ENCODE data around the gene PLD4.

The PLD4 gene

DNA sequence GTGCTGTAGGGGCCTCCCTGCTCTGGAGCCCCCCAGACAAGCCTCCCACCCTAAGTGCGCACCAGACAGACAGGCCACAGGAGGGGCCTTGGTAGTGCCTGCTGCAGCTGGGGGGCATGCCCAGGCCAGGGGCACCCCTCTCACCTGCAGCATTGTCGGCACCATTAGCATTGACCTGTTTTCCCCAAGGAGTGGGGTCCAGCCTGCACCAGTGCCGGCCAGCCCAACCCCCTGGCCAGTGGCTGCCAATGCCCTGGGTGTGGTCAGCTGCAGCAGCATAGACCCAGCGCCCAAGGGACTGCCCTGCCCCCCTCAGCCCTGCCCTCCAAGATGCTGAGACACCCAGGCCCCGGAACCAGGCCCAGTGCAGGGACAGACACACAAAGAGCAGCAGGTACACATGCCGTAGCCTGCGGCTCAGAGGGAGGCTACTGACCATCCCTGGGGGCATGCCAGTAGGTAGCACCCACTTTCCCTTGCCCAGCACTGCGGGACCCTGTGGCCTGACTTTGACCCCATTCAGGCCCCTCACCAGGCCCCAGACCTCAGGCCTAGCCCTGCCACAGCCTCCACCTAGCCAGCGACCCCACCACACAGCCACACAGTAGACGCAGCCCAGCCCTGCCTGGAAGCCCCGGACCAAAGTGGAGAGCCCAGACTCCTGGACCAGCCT lies 52.5 kb downstream of the PLD4 start:
- Histone ChIP-seq H3K4me2 (peak overlapping the region; percentile 70 to 100 (median 98)), H3K36me3 (no peaks in the 10 kb centered on the region), H3K4me1 (peaks cover 34 to 77% (median 60%) of the 10 kb centered on the region in 10 experiments), H3K4me3 (peak overlapping the region; percentile 48 to 70 (median 60)), H3K27ac (peak overlapping the region in 2 of 11 experiments; percentile 4 to 34; a peak in 1 of 22 replicates), H3K27me3 (peaks cover 0 to 12% (median 0%) of the 10 kb centered on the region in 11 experiments; a peak in 5 of 22 replicates), H4K20me1 (peaks cover 0 to 39% (median 13%) of the 10 kb centered on the region in 11 experiments; a peak in 11 of 22 replicates), H3K9me3 (replicated peaks in 1 of 11) (no peaks in the 10 kb centered on the region), H3K9ac (peak overlapping the region in 10 of 11 experiments; percentile 46 to 76 (median 64); a peak in 19 of 22 replicates)
- no peak for TF ChIP-seq Cebpa-rat (IDR thresholded peaks at IDR 0.05)

DNA sequence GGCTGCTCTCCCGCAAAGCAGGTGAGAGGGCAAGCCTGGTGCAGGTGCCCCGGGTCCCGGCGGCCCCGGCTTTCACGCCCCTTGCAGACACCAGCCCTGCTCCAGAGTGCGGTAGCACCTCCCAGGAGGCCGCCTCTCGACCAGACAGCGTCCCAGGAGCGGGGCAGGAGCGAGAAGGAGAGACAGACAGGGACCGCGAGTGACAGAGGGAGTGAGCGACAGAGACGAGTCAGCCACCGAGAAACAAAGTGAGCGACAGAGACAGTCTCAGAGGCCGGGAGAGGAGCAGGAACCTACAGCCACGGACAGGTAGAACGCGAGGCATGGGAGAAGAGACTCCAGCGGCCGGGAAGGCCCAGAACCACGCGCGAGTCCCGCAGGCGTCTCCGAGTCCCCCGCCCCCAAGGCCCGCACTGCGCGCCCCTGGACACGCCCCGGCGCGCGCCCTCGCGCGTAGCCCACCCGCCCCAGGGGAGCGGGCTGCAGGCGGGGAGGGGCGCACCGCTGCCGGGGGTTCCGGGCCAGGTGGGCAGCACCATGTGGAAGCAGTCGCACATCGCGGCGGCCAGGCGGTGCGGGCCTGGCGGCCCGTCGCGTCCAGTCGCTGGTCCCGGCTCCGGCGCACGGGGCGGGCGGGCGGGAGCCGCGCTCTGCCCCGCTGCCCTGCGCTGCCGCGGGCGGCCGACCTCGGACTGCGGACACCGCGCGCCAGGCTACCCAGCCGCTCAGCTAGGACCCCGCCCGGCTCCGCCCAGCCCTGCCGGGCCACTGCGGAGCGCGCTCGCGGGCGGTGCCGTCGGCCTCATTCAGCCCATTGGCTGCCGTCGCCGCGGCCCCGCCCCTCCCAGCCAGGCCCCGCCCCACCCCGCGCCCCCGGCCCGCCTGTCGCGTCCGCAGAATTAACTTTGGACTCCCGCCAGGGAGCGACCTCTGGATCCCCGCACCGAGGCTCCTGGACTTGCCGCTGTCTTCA lies 53.3 kb downstream of the PLD4 start, which contains the start of gene AHNAK2:
Gene AHNAK2 (minus strand): TSS at position 694 of the 973 bp plus-strand sequence. CDS start 137 bp downstream, at position 557.
- Histone ChIP-seq H4K20me1 (peaks cover 0 to 39% (median 13%) of the 10 kb centered on the region in 11 experiments; a peak in 11 of 22 replicates), H3K27me3 (peaks cover 0 to 12% (median 0%) of the 10 kb centered on the region in 11 experiments; a peak in 5 of 22 replicates), H3K36me3 (no peaks in the 10 kb centered on the region), H3K9ac (peak within 1 kb of the TSS; percentile 38 to 76 (median 64); a peak in 19 of 22 replicates), H3K9me3 (replicated peaks in 1 of 11) (no peaks in the 10 kb centered on the region), H3K4me3 (peak within 1 kb of the TSS; percentile 48 to 70 (median 60)), H3K4me2 (peak within 1 kb of the TSS; percentile 70 to 100 (median 98)), H3K4me1 (peaks cover 34 to 77% (median 66%) of the 10 kb centered on the region in 10 experiments), H3K27ac (peak within 1 kb of the TSS in 2 of 11 experiments; percentile 4 to 34; a peak in 2 of 22 replicates)
- TF ChIP-seq Cebpa-rat (IDR thresholded peaks at IDR 0.05) = no peak

DNA sequence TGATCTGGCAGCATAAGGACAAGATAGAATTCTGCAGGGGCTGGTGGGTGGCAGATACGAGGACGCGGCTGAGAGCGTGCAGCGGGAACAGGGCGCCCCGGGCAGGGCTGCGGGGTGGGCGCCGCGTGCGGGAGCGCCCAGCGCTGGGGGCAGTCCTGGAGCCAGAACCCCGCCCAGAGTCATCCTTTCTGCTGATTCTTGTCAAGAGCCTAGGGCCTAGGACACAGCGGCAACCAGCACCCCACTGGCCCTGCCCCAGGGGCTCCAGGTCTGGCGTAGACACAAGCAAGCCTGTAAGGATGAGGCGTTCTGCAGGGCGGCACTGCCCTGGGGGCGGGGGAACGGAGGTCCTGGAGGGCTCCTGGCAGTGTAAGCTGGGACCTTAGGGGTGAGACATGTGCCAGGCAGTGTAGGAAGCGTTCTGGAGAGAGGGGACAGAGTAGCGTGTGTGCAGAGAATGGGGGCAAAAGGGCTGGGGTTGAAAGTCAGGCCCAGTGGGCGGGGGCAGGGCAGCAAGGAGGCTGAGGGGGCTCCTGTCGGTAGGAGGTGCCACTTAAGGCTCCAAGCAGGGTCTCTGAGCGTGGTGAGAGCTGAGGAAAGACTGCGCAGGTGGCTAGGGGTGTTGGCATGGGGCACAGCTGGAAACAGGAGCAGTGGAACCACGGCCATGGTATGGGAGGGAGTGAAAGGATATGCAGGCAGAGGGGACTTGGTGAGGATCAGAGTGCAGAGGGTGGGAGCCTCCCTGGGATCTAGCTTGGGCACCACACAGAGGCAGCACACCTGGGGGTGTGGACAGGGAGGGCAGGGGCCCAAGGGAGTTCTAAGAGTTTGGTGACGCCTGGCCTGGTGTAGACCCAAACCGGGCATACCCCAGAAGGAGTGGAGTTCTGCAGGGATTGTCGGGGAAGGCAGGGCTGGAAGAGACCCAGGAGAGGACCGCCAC lies 54.3 kb downstream of the PLD4 start:
- peaks cover 0 to 37% (median 13%) of the 10 kb centered on the region in 11 experiments; a peak in 11 of 22 replicates for H4K20me1 ChIP-seq
- no peak for TF ChIP-seq Cebpa-rat (IDR thresholded peaks at IDR 0.05)
- peaks cover 0 to 12% (median 0%) of the 10 kb centered on the region in 11 experiments; a peak in 5 of 22 replicates for H3K27me3 ChIP-seq
- no peak overlapping the region for H3K9ac ChIP-seq
- no peaks in the 10 kb centered on the region for H3K36me3 ChIP-seq
- H3K27ac ChIP-seq = no peak overlapping the region
- H3K4me1 ChIP-seq = peaks cover 36 to 82% (median 70%) of the 10 kb centered on the region in 10 experiments
- H3K4me2 ChIP-seq = peak overlapping the region; percentile 42 to 99 (median 68)
- H3K4me3 ChIP-seq = peak overlapping the region in 3 of 10 experiments; percentile 17 to 55 (median 43); a peak in 4 of 20 replicates
- H3K9me3 ChIP-seq (replicated peaks in 1 of 11) = no peaks in the 10 kb centered on the region

DNA sequence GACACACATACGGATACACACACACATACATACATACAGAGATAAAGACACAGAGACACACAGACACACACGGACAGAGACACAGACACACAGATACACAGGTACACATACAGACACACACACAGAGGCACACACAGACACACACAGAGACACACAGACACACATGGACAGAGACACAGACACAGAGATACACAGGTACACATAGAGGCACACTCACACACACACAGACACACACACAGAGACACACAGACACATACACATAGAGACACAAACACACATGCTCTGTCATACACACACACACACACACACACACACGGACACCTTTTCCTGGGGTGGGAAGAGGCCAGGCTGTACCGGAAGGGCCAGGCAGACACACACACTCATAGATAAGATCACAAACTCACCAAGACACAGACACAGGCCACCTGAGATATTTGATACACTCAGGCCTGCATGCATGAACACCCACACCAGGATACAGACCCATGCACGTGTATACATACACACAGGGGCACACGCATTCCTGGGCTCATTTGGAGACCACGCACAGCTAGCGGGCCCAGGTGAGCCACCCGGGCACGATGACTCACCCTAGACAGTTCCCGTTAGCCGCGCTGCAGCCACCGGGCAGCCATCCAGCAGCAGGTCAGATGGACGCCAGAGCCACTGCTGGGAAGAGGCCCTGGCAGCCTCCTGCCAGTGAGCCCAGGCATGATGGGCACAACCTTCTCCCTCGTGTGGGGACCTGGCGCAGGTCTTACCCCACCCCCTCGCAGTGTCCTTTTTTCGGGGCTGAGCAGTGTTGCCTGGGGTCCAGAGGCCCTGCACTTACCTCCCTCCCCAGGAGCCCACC lies 55.3 kb downstream of the PLD4 start:
- H3K27ac ChIP-seq = no peak overlapping the region
- peaks cover 0 to 12% (median 0%) of the 10 kb centered on the region in 11 experiments; a peak in 5 of 22 replicates for H3K27me3 ChIP-seq
- no peaks in the 10 kb centered on the region for H3K9me3 ChIP-seq (replicated peaks in 1 of 11)
- H3K4me2 ChIP-seq = peak overlapping the region in 5 of 11 experiments; percentile 8 to 100 (median 99); a peak in 6 of 22 replicates
- H4K20me1 ChIP-seq = peaks cover 0 to 32% (median 13%) of the 10 kb centered on the region in 11 experiments; a peak in 11 of 22 replicates
- TF ChIP-seq Cebpa-rat (IDR thresholded peaks at IDR 0.05) = no peak
- H3K4me1 ChIP-seq = peaks cover 39 to 92% (median 80%) of the 10 kb centered on the region in 10 experiments
- no peak overlapping the region for H3K4me3 ChIP-seq
- H3K9ac ChIP-seq = no peak overlapping the region
- no peaks in the 10 kb centered on the region for H3K36me3 ChIP-seq

DNA sequence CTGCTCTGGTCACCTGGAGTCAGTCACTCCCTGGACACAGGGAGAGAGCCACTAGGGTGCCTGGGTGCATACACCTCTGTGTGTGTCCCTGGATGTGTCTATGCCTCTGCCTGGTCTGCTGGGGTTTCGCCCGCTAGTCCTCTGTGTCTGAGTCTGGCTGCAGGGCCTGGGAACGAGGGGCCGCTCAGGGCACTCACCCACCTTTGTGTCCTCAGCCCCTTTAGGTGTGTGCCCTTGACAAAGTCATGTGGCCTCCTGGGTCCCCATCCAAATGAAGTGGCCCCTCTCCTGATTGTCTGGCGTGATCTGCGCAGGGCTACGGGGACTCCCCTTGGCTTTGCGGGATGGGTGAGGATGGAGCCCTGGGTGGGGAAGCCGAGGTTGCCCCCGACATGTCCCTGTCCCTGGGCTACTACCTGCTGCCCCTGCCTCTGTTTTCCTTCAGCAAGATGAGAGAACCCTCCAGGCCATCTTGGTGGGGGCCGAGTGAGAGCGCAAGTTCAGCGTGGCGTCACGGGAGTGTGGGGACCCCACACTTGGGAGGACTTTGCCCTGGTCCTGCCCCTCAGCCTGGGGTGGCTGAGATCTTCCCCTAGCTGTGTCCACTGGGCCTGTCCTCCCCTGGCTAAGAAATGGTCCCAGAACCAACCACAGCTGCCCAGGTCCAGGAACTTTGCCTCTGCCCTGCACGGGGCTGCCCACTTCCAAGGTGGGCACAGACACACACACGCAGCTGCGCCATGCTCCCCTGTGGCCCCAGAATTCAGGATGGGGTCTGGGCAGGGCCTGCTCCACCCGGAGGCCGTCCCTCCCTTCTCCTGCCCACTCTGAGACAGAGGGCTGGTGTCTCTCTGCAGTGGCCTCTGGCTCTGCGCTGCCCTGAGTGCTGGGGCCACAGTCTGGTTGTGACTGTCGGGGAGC lies 56.2 kb downstream of the PLD4 start:
- Histone ChIP-seq H3K27me3 (peaks cover 0 to 12% (median 0%) of the 10 kb centered on the region in 11 experiments; a peak in 5 of 22 replicates), H3K36me3 (no peaks in the 10 kb centered on the region), H3K27ac (peak overlapping the region in 5 of 11 experiments; percentile 9 to 64 (median 38); a peak in 7 of 22 replicates), H4K20me1 (peaks cover 0 to 27% (median 10%) of the 10 kb centered on the region in 11 experiments; a peak in 10 of 22 replicates), H3K4me2 (peak overlapping the region; percentile 71 to 100 (median 87); a peak in 20 of 22 replicates), H3K4me3 (no peak overlapping the region), H3K9me3 (replicated peaks in 1 of 11) (no peaks in the 10 kb centered on the region), H3K9ac (peak overlapping the region in 5 of 11 experiments; percentile 2 to 62 (median 61); a peak in 8 of 22 replicates), H3K4me1 (peaks cover 41 to 89% (median 80%) of the 10 kb centered on the region in 10 experiments)
- TF ChIP-seq Cebpa-rat (IDR thresholded peaks at IDR 0.05) = no peak

Measured in BLaER1 treated with 17β-estradiol and CSF1 and Interleukin-3, amounts not matched to agents 10 nM and 100 nM (cell line).